HEK293 (cell line): Measurements from ENCODE around the gene TAF8.

Experiments
- GLI4 ChIP-seq: fragments of 450-650 bp; formaldehyde crosslinking; IDR thresholded peaks from 2 replicates; pipeline ENCODE4 v1.5.1; 2016; ENCODE audit warnings: missing biosample characterization, missing genetic modification characterization
- HIC1 ChIP-seq: fragments of 450-650 bp; formaldehyde crosslinking; IDR thresholded peaks from 2 replicates; pipeline ENCODE4 v1.5.1; 2016; ENCODE audit warnings: missing biosample characterization, missing genetic modification characterization
- KLF1 ChIP-seq: fragments of 450-650 bp; formaldehyde crosslinking; IDR thresholded peaks from 2 replicates; pipeline ENCODE4 v1.5.1; 2016; ENCODE audit warnings: missing biosample characterization, missing genetic modification characterization
- KLF17 ChIP-seq: fragments of 450-650 bp; formaldehyde crosslinking; IDR thresholded peaks from 2 replicates; pipeline ENCODE4 v1.5.1; 2016; ENCODE audit warnings: missing biosample characterization, missing genetic modification characterization
- KLF8 ChIP-seq: fragments of 450-650 bp; formaldehyde crosslinking; IDR thresholded peaks from 2 replicates; pipeline ENCODE4 v1.5.1; 2016; ENCODE audit warnings: missing biosample characterization, missing genetic modification characterization
- OVOL3 ChIP-seq: fragments of 450-650 bp; formaldehyde crosslinking; IDR thresholded peaks from 2 replicates; pipeline ENCODE4 v1.5.1; 2016; ENCODE audit warnings: missing biosample characterization, missing genetic modification characterization
- PRDM1 ChIP-seq: fragments of 450-650 bp; formaldehyde crosslinking; IDR thresholded peaks from 2 replicates; pipeline ENCODE4; 2016; ENCODE audit warnings: missing biosample characterization, missing genetic modification characterization
- REST ChIP-seq: fragments of 450-650 bp; formaldehyde crosslinking; IDR thresholded peaks from 2 replicates; pipeline ENCODE4 v1.5.1; 2016; ENCODE audit warnings: missing biosample characterization, missing genetic modification characterization
- SCRT1 ChIP-seq: fragments of 450-650 bp; formaldehyde crosslinking; IDR thresholded peaks from 2 replicates; pipeline ENCODE4 v1.5.1; 2016; ENCODE audit warnings: missing biosample characterization, missing genetic modification characterization, borderline replicate concordance
- TCF7L2 ChIP-seq: IDR thresholded peaks from 2 replicates; pipeline ENCODE4 v1.6.1; 2011; ENCODE audit warnings: low read depth, mild to moderate bottlenecking, inconsistent platforms, low read length, moderate library complexity, borderline replicate concordance
- WT1 ChIP-seq: fragments of 450-650 bp; formaldehyde crosslinking; IDR thresholded peaks from 2 replicates; pipeline ENCODE4 v1.5.1; 2016; ENCODE audit warnings: missing biosample characterization, missing genetic modification characterization
- ZBTB17 ChIP-seq: fragments of 450-650 bp; formaldehyde crosslinking; IDR thresholded peaks from 2 replicates; pipeline ENCODE4 v1.5.1; 2016; ENCODE audit warnings: missing biosample characterization, missing genetic modification characterization
- ZBTB26 ChIP-seq: fragments of 450-650 bp; formaldehyde crosslinking; optimal IDR thresholded peaks from 2 replicates; pipeline ENCODE3; 2016; ENCODE audit warnings: missing biosample characterization, mild to moderate bottlenecking, missing genetic modification characterization
- ZBTB48 ChIP-seq: fragments of 450-650 bp; formaldehyde crosslinking; IDR thresholded peaks from 2 replicates; pipeline ENCODE4 v1.5.1; 2016; ENCODE audit warnings: missing biosample characterization, missing genetic modification characterization
- ZFP37 ChIP-seq: fragments of 450-650 bp; formaldehyde crosslinking; IDR thresholded peaks from 2 replicates; pipeline ENCODE4 v1.5.1; 2016; ENCODE audit warnings: missing biosample characterization, missing genetic modification characterization
- ZNF169 ChIP-seq: fragments of 450-650 bp; formaldehyde crosslinking; IDR thresholded peaks from 2 replicates; pipeline ENCODE4 v1.5.1; 2016; ENCODE audit warnings: missing biosample characterization, missing genetic modification characterization
- ZNF280C ChIP-seq: fragments of 450-650 bp; formaldehyde crosslinking; IDR thresholded peaks from 2 replicates; pipeline ENCODE4 v1.5.1; 2016; ENCODE audit warnings: missing biosample characterization, missing genetic modification characterization
- ZNF354C ChIP-seq: fragments of 450-650 bp; formaldehyde crosslinking; IDR thresholded peaks from 2 replicates; pipeline ENCODE4 v1.5.1; 2016; ENCODE audit warnings: missing biosample characterization, missing genetic modification characterization, low read depth, borderline replicate concordance
- ZNF398 ChIP-seq: fragments of 450-650 bp; formaldehyde crosslinking; IDR thresholded peaks from 2 replicates; pipeline ENCODE4 v1.5.1; 2017; ENCODE audit warnings: missing biosample characterization, missing genetic modification characterization
- ZNF549 ChIP-seq: fragments of 450-650 bp; IDR thresholded peaks from 2 replicates; pipeline ENCODE4 v1.5.1; 2018; ENCODE audit warnings: missing biosample characterization, missing genetic modification characterization, mild to moderate bottlenecking, inconsistent platforms, moderate library complexity
- ZNF580 ChIP-seq: fragments of 450-650 bp; formaldehyde crosslinking; IDR thresholded peaks from 2 replicates; pipeline ENCODE4 v1.5.1; 2016; ENCODE audit warnings: missing biosample characterization, missing genetic modification characterization
- ZNF639 ChIP-seq: fragments of 450-650 bp; formaldehyde crosslinking; IDR thresholded peaks from 2 replicates; pipeline ENCODE4 v1.5.1; 2016; ENCODE audit warnings: missing biosample characterization, missing genetic modification characterization
- ZNF76 ChIP-seq: fragments of 450-650 bp; formaldehyde crosslinking; IDR thresholded peaks from 2 replicates; pipeline ENCODE4; 2016; ENCODE audit warnings: low read depth, missing biosample characterization, missing genetic modification characterization, borderline replicate concordance
- ZXDB ChIP-seq: fragments of 450-650 bp; formaldehyde crosslinking; IDR thresholded peaks from 2 replicates; pipeline ENCODE4 v1.5.1; 2016; ENCODE audit warnings: missing biosample characterization, missing genetic modification characterization

The TAF8 gene

GRCh38 chr6:42045538-42046460 lies 4.5 kb upstream of the TAF8 start (continued):
- TF ChIP-seq KLF17 (peak; percentile 71), ZBTB48 (tag by site-specific recombination) (peak; percentile 78), ZNF169 (tag by site-specific recombination) (no peak), TCF7L2 (0 out of 2 replicates have a peak, but pooled peaks have one; percentile 72), ZNF580 (tag by site-specific recombination) (0 out of 2 replicates have a peak, but pooled peaks have one; percentile 15), ZXDB (tag by site-specific recombination) (peak; percentile 86), ZNF76 (peak; percentile 7; the same call in 1 of the 2 replicates), ZNF354C (tag by site-specific recombination) (no peak), ZNF398 (tag by site-specific recombination) (peak; percentile 80), KLF1 (tag by site-specific recombination) (peak; percentile 94), ZBTB26 (peak; percentile 14), ZFP37 (tag by site-specific recombination) (no peak), WT1 (tag by site-specific recombination) (peak; percentile 89), KLF8 (tag by site-specific recombination) (peak; percentile 68; the same call in 1 of the 2 replicates), HIC1 (peak; percentile 67), ZBTB17 (tag by site-specific recombination) (0 out of 2 replicates have a peak, but pooled peaks have one; percentile 39), ZNF280C (tag by site-specific recombination) (no peak), PRDM1 (tag by site-specific recombination) (peak; percentile 83), ZNF549 (tag by site-specific recombination) (no peak), SCRT1 (peak; percentile 93), ZNF639 (tag by site-specific recombination) (no peak; the same call in 1 of the 2 replicates), GLI4 (no peak), REST (tag by site-specific recombination) (peak; percentile 45; the same call in 1 of the 2 replicates), OVOL3 (0 out of 2 replicates have a peak, but pooled peaks have one; percentile 8)
